Trophoblast cell (in vitro differentiated cells and primary cell): ENCODE measurements around the gene MAP2K2.

Experiments
- DNase-seq, 2 donors: peaks; one replicate each; pipeline ENCODE4 v3.0.0-alpha.2; 2016
- H2AFZ ChIP-seq: 2 replicates; pipeline ENCODE4 v1.6.1; 2013; ENCODE audit warnings: low read length, moderate library complexity, mild to moderate bottlenecking; ENCODE audit not compliant: insufficient read depth, poor library complexity
- H2AK5ac ChIP-seq: 2 replicates; pipeline ENCODE4 v1.6.1; 2013; ENCODE audit warnings: mild to moderate bottlenecking, low read length
- H2BK120ac ChIP-seq: 2 replicates; pipeline ENCODE4 v1.6.1; 2013; ENCODE audit warnings: low read length, mild to moderate bottlenecking, moderate library complexity; ENCODE audit not compliant: insufficient read depth, poor library complexity
- H2BK12ac ChIP-seq: 2 replicates; pipeline ENCODE4 v1.6.1; 2013; ENCODE audit warnings: mild to moderate bottlenecking, low read length, moderate library complexity
- H2BK5ac ChIP-seq: 2 replicates; pipeline ENCODE4 v1.6.1; 2013; ENCODE audit warnings: low read length, low read depth, moderate library complexity, mild to moderate bottlenecking; ENCODE audit not compliant: poor library complexity
- H3K14ac ChIP-seq: 2 replicates; pipeline ENCODE4 v1.6.1; 2013; ENCODE audit warnings: mild to moderate bottlenecking, low read length
- H3K18ac ChIP-seq: 2 replicates; pipeline ENCODE4 v1.6.1; 2013; ENCODE audit warnings: mild to moderate bottlenecking, low read length
- H3K23ac ChIP-seq: 2 replicates; pipeline ENCODE4 v1.6.1; 2013; ENCODE audit warnings: low read length
- H3K27ac ChIP-seq: 2 replicates; pipeline ENCODE4 v1.5.1; 2013; ENCODE audit warnings: low read depth, mild to moderate bottlenecking, inconsistent platforms, low read length, moderate library complexity
- H3K27me3 ChIP-seq: 2 replicates; pipeline ENCODE4 v1.6.1; 2013; ENCODE audit warnings: inconsistent platforms, mild to moderate bottlenecking, low read length, moderate library complexity; ENCODE audit not compliant: insufficient read depth
- H3K36me3 ChIP-seq, 2 experiments: 1 replicate in 1 of 2; 2 replicates in 1 of 2; pipeline ENCODE4 v1.6.1; 2013; ENCODE audit warnings: low read length in 2 of 2, mild to moderate bottlenecking in 2 of 2, moderate library complexity in 1 of 2; ENCODE audit not compliant: insufficient read depth in 2 of 2, control insufficient read depth in 1 of 2
- H3K4ac ChIP-seq: 2 replicates; pipeline ENCODE4 v1.6.1; 2013; ENCODE audit warnings: low read depth, mild to moderate bottlenecking, low read length, moderate library complexity
- H3K4me1 ChIP-seq, 2 experiments: 1 replicate in 1 of 2; 2 replicates in 1 of 2; pipeline ENCODE4 v1.6.1; 2013; ENCODE audit warnings: low read length in 2 of 2, mild to moderate bottlenecking in 2 of 2, moderate library complexity in 1 of 2; ENCODE audit not compliant: insufficient read depth in 2 of 2, control insufficient read depth in 1 of 2
- H3K4me2 ChIP-seq: 2 replicates; pipeline ENCODE4 v1.6.1; 2013; ENCODE audit warnings: inconsistent platforms, mild to moderate bottlenecking, low read length, moderate library complexity
- H3K4me3 ChIP-seq: 2 replicates; pipeline ENCODE4 v1.5.1; 2013; ENCODE audit warnings: mild to moderate bottlenecking, low read depth, low read length, inconsistent platforms
- H3K79me1 ChIP-seq: one replicate; pipeline ENCODE4 v1.6.1; 2013; ENCODE audit warnings: low read length
- H3K79me2 ChIP-seq: 2 replicates; pipeline ENCODE4 v1.6.1; 2013; ENCODE audit warnings: low read length, mild to moderate bottlenecking; ENCODE audit not compliant: control insufficient read depth, insufficient read depth, poor library complexity
- H3K9ac ChIP-seq: 2 replicates; pipeline ENCODE4 v1.6.1; 2013; ENCODE audit warnings: mild to moderate bottlenecking, low read length
- H3K9me3 ChIP-seq: 2 replicates; pipeline ENCODE4 v1.6.1; 2013; ENCODE audit warnings: low read depth, mild to moderate bottlenecking, control low read depth, inconsistent platforms, low read length; ENCODE audit not compliant: insufficient read depth
- H4K12ac ChIP-seq: 2 replicates; pipeline ENCODE4 v1.6.1; 2013; ENCODE audit warnings: low read depth, mild to moderate bottlenecking, low read length, moderate library complexity
- H4K8ac ChIP-seq: 2 replicates; pipeline ENCODE4 v1.6.1; 2013; ENCODE audit warnings: low read depth, mild to moderate bottlenecking, low read length, moderate library complexity
- H4K91ac ChIP-seq: one replicate; pipeline ENCODE4 v1.6.1; 2013; ENCODE audit warnings: low read depth, mild to moderate bottlenecking, low read length, moderate library complexity
- WGBS: extraction: QIAGEN DNeasy Blood & Tissue Kit; methylation state at CpG from one replicate; pipeline ENCODE4 v1.1.7; 2013; ENCODE audit warnings: missing lambda C conversion rate; ENCODE audit not compliant: insufficient read length, insufficient coverage; ENCODE audit errors: extremely low coverage; 5-methylcytosine and 5-hydroxymethylcytosine counted together

The MAP2K2 gene

DNA sequence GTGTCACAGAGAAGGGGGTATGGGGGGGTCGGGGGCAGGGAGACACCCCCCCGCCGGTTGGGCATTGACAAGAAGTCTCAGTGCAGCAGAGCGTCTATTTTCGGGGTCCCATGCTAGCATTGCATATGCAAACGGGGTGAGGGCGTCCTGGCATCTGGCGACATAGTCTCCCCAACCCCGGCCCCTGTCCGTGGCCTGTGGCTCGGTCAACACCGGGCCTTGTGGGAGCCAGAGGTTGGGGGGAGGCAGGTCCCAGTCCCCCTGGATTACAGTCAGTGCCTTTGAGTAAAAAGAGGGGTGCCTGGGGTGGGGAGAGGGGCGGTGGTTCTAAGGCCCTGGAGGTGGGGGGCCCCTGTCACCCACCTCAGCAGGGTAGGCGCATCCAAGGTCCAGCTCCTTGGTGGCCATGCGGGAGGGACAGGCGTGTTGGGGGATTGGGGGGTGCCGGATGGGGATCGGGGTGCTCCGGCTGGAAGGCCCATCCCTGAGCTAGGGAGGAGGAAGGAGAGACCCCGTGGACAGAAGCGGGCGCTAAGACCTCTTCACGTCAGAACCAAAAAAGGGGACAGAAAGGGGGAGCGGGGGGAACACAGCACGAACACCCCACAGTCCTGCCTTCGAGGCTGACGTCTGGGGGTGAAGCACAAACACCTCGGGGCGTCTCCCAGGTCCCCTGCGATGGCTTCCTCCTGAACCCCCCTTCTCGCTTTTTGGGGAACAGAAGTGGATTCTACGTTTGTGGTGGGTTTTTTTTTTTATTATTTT, 78.1 kb downstream of the MAP2K2 start:
- no peaks in the 10 kb centered on the region for H3K27me3 ChIP-seq
- H3K18ac ChIP-seq: no peak overlapping the region
- H4K12ac ChIP-seq: no peak overlapping the region
- no peak overlapping the region for H3K14ac ChIP-seq
- H3K27ac ChIP-seq: no peak overlapping the region
- DNase-seq: no peak
- peaks cover 3% of the 10 kb centered on the region for H3K79me2 ChIP-seq
- H3K36me3 ChIP-seq: peaks cover 42 to 50% of the 10 kb centered on the region in 2 experiments
- H3K79me1 ChIP-seq: no peaks in the 10 kb centered on the region
- H3K4me2 ChIP-seq: no peak overlapping the region
- H3K9me3 ChIP-seq: peaks cover 2% of the 10 kb centered on the region
- no peak overlapping the region for H2AK5ac ChIP-seq
- H2BK5ac ChIP-seq: no peak overlapping the region
- no peak overlapping the region for H4K91ac ChIP-seq
- no peak overlapping the region for H2AFZ ChIP-seq
- H3K4me1 ChIP-seq: peaks cover 0 to 3% of the 10 kb centered on the region in 2 experiments
- H3K23ac ChIP-seq: no peak overlapping the region
- no peak overlapping the region for H2BK120ac ChIP-seq
- no peak overlapping the region for H2BK12ac ChIP-seq
- no peak overlapping the region for H3K4me3 ChIP-seq
- H3K9ac ChIP-seq: no peak overlapping the region
- no CpG with 5 or more reads among the region's 32 CpGs for WGBS
- no peak overlapping the region for H4K8ac ChIP-seq
- H3K4ac ChIP-seq: peak overlapping the region; percentile 33

DNA sequence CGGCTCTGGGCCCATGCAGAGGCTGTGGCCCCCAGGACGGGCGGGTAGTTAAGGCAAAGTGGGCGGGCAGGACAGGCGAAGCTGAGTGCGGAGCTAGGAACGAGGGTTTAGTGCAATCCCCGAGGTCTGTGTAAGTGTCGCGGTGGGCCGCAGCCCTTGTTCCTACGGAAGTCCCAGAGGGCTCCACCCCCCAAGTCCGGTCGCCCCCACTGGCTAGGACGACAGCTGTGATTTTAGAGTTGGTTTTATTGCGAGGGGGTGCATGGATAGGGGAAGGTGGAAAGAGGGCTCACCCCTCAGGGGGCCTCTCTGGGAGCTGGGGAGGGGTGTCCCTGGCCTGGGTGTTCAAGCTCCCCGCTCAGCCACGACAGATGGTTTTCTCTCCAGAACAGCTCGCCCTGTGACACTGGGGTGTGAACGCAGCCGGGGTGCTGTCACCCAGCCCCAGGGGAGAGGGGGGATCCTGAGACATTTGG, 78.9 kb downstream of the MAP2K2 start:
- Histone ChIP-seq H3K4me2 (no peak overlapping the region), H3K27me3 (no peaks in the 10 kb centered on the region), H2AK5ac (no peak overlapping the region), H3K4ac (peak overlapping the region; percentile 53), H3K4me1 (peaks cover 0 to 3% of the 10 kb centered on the region in 2 experiments), H4K12ac (no peak overlapping the region), H2BK12ac (no peak overlapping the region), H2BK120ac (no peak overlapping the region), H3K9me3 (peaks cover 2% of the 10 kb centered on the region), H3K27ac (no peak overlapping the region), H4K91ac (no peak overlapping the region), H4K8ac (no peak overlapping the region), H2BK5ac (no peak overlapping the region), H3K9ac (no peak overlapping the region), H3K79me2 (peaks cover 3% of the 10 kb centered on the region), H3K14ac (no peak overlapping the region), H3K79me1 (no peaks in the 10 kb centered on the region), H3K18ac (no peak overlapping the region), H3K23ac (no peak overlapping the region), H2AFZ (no peak overlapping the region), H3K4me3 (no peak overlapping the region), H3K36me3 (peaks cover 41 to 45% of the 10 kb centered on the region in 2 experiments)
- DNase-seq: no peak
- WGBS: no CpG with 5 or more reads among the region's 21 CpGs

DNA sequence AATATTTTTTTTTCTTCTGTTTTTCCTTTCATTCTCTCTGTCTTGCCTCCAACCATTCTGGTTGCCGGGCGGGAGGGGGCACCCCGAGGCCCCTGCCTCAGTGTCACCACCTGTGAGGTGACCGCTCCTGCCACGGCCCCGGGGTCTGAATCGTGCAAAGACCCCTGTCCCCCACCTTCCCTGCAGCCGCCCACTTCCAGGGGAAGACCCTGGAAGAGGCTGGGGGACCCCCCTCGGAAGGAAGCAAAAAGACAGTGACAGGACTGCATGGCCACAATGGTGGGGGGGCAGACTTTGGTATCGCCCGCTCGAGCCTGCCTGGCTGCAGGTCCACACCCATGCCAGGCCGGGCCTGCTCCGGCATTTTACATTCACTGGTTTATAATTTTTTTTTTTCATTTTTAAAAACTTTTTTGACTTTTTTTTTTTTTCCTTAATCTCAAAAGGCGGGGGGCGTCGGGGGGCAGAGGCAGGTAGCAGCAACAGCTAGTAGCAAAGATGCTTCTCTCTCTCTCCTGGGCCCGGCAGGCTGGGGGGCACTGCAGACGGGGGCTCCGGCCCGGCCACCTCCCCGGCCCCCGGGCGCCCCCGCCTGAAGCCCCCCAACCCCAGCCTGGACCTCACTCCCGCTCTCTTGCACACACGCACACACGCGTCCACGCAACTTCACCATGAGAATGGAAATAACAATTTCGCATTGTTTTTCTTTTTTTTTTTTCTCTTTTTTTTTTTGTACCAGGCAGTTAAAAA, 79.8 kb downstream of the MAP2K2 start:
- no peak overlapping the region for H4K8ac ChIP-seq
- H3K79me1 ChIP-seq: no peaks in the 10 kb centered on the region
- H3K9me3 ChIP-seq: no peaks in the 10 kb centered on the region
- no peak overlapping the region for H3K4me2 ChIP-seq
- H3K36me3 ChIP-seq: peaks cover 34 to 42% of the 10 kb centered on the region in 2 experiments
- H4K12ac ChIP-seq: no peak overlapping the region
- peaks cover 0 to 3% of the 10 kb centered on the region in 2 experiments for H3K4me1 ChIP-seq
- no peak overlapping the region for H2AK5ac ChIP-seq
- no peak overlapping the region for H3K23ac ChIP-seq
- H2BK5ac ChIP-seq: no peak overlapping the region
- H4K91ac ChIP-seq: no peak overlapping the region
- H3K14ac ChIP-seq: no peak overlapping the region
- H2AFZ ChIP-seq: no peak overlapping the region
- no peaks in the 10 kb centered on the region for H3K27me3 ChIP-seq
- peak overlapping the region; percentile 55 for H3K4ac ChIP-seq
- no peak overlapping the region for H2BK120ac ChIP-seq
- no CpG with 5 or more reads among the region's 31 CpGs for WGBS
- peaks cover 2% of the 10 kb centered on the region for H3K79me2 ChIP-seq
- DNase-seq: no peak
- peak overlapping the region; percentile 56 for H3K18ac ChIP-seq
- no peak overlapping the region for H2BK12ac ChIP-seq
- no peak overlapping the region for H3K27ac ChIP-seq
- H3K4me3 ChIP-seq: no peak overlapping the region
- no peak overlapping the region for H3K9ac ChIP-seq

DNA sequence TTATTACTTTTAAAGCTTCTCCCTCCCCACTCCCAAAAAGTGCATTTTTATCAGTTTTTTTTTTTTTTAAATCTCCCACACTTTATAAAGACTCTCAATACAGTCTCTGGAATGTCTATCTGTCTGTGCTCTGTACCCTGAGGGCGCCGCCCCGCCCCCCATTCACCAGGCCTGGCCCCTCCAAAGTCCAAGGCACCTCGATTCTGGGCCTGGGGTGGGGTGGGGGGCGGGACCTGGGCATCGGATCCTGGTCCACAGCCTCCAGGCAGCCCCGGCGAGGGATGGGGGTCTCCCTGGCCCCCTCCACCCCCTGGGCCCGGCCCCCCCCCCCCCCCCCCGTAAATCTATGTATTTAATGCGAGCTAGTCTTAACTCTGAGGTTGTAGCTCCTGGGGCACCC, 80.5 kb downstream of the MAP2K2 start:
- Histone ChIP-seq H3K18ac (no peak overlapping the region), H3K79me1 (no peaks in the 10 kb centered on the region), H2BK5ac (no peak overlapping the region), H2BK12ac (no peak overlapping the region), H4K8ac (no peak overlapping the region), H3K9ac (no peak overlapping the region), H3K4me2 (no peak overlapping the region), H2AFZ (no peak overlapping the region), H3K79me2 (peaks cover 2% of the 10 kb centered on the region), H3K4ac (no peak overlapping the region), H4K12ac (no peak overlapping the region), H4K91ac (no peak overlapping the region), H3K14ac (no peak overlapping the region), H3K4me3 (no peak overlapping the region), H3K36me3 (peaks cover 32 to 39% of the 10 kb centered on the region in 2 experiments), H3K4me1 (peaks cover 0 to 3% of the 10 kb centered on the region in 2 experiments), H3K27ac (no peak overlapping the region), H2AK5ac (no peak overlapping the region), H3K23ac (no peak overlapping the region), H3K27me3 (no peaks in the 10 kb centered on the region), H2BK120ac (no peak overlapping the region), H3K9me3 (no peaks in the 10 kb centered on the region)
- WGBS: no CpG with 5 or more reads among the region's 11 CpGs
- DNase-seq: no peak
